OCI-LY7 (cell line): Measurements from ENCODE around the gene SLC9A2.

Source experiments
- EZH2phosphoT487 ChIP-seq: fragments of 200-600 bp; sonication (generic); IDR thresholded peaks from 2 replicates; pipeline ENCODE4 v1.6.1; 2018; ENCODE audit warnings: low read depth, borderline replicate concordance, mild to moderate bottlenecking, mixed run types, antibody characterized with exemption, low read length, moderate library complexity, mixed read lengths
- TF ChIP-seq, protein P1 (sequence below): fragments of 200-600 bp; sonication (generic); conservative IDR thresholded peaks from 2 replicates; pipeline ENCODE4 v1.5.1; 2014; ENCODE audit warnings: mild to moderate bottlenecking, antibody characterized with exemption, low read length, moderate library complexity, mixed read lengths

DNA sequence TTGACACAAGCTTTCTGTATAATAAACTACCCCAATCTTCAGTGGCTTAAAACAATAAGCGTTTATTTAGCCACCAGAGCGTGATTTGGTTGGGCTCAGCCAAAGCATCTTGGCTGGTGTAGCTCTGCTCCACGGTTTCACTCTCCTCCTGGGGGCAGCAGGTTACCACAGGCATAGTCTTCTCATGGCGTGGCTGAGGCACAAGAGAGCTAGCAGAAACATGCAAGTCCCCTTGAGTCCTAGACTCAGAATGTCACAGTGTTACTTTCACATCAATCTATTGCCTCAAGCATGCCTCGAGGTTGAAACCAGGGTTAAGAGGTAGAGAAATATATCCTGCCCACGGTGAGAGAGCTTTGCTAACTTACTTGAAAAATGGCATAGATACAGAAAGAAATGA is 19.9 kb upstream of the SLC9A2 start:
- TF ChIP-seq, protein P1, sequence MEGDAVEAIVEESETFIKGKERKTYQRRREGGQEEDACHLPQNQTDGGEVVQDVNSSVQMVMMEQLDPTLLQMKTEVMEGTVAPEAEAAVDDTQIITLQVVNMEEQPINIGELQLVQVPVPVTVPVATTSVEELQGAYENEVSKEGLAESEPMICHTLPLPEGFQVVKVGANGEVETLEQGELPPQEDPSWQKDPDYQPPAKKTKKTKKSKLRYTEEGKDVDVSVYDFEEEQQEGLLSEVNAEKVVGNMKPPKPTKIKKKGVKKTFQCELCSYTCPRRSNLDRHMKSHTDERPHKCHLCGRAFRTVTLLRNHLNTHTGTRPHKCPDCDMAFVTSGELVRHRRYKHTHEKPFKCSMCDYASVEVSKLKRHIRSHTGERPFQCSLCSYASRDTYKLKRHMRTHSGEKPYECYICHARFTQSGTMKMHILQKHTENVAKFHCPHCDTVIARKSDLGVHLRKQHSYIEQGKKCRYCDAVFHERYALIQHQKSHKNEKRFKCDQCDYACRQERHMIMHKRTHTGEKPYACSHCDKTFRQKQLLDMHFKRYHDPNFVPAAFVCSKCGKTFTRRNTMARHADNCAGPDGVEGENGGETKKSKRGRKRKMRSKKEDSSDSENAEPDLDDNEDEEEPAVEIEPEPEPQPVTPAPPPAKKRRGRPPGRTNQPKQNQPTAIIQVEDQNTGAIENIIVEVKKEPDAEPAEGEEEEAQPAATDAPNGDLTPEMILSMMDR, result no peak
- TF ChIP-seq EZH2phosphoT487, result no peak
